NT2/D1 (cell line): ENCODE results near the gene CDCA4.

ENCODE experiments used
- DNase-seq: peaks from one replicate; pipeline ENCODE4 v3.0.0-alpha.2; 2011; ENCODE audit warnings: low read depth, low spot score
- H3K27me3 ChIP-seq: 2 replicates; pipeline ENCODE4 v1.6.0; 2011; ENCODE audit warnings: mild to moderate bottlenecking; ENCODE audit not compliant: insufficient read length, insufficient read depth
- H3K36me3 ChIP-seq: 2 replicates; pipeline ENCODE4 v1.6.1; 2011; ENCODE audit warnings: mild to moderate bottlenecking, low read length, mixed read lengths; ENCODE audit not compliant: insufficient read depth, insufficient read length
- H3K4me1 ChIP-seq: 2 replicates; pipeline ENCODE4 v1.5.1; 2011; ENCODE audit not compliant: insufficient read depth, insufficient read length
- H3K4me3 ChIP-seq: 2 replicates; pipeline ENCODE4 v1.5.1; 2011; ENCODE audit warnings: low read depth; ENCODE audit not compliant: insufficient read length
- H3K9ac ChIP-seq: 2 replicates; pipeline ENCODE4 v1.6.0; 2011; ENCODE audit warnings: low read depth; ENCODE audit not compliant: insufficient read length
- H3K9me3 ChIP-seq: 2 replicates; pipeline ENCODE4 v1.5.1; 2011; ENCODE audit warnings: mild to moderate bottlenecking, low read length; ENCODE audit not compliant: insufficient read depth
- SUZ12 ChIP-seq: IDR thresholded peaks from 2 replicates; pipeline ENCODE4 v1.6.1; 2011; ENCODE audit not compliant: insufficient read length, insufficient read depth; ENCODE audit errors: extremely low read depth
- YY1 ChIP-seq: IDR thresholded peaks from 2 replicates; pipeline ENCODE4 v1.6.1; 2011; ENCODE audit not compliant: insufficient read length, insufficient read depth
- ZNF274 ChIP-seq: IDR thresholded peaks from 2 replicates; pipeline ENCODE4 v1.6.1; 2011; ENCODE audit warnings: mild to moderate bottlenecking, low read depth, low read length

Gene CDCA4

GRCh38 chr14:105010106-105010505 lies 10.8 kb downstream of the CDCA4 start:
- TF ChIP-seq YY1 (no peak), ZNF274 (no peak), SUZ12 (no peak)
- Histone ChIP-seq H3K36me3 (peaks cover 64% of the 10 kb centered on the region), H3K4me1 (no peaks in the 10 kb centered on the region), H3K9me3 (no peaks in the 10 kb centered on the region), H3K9ac (no peak overlapping the region), H3K27me3 (no peaks in the 10 kb centered on the region), H3K4me3 (no peak overlapping the region)
- no peak for DNase-seq

DNA sequence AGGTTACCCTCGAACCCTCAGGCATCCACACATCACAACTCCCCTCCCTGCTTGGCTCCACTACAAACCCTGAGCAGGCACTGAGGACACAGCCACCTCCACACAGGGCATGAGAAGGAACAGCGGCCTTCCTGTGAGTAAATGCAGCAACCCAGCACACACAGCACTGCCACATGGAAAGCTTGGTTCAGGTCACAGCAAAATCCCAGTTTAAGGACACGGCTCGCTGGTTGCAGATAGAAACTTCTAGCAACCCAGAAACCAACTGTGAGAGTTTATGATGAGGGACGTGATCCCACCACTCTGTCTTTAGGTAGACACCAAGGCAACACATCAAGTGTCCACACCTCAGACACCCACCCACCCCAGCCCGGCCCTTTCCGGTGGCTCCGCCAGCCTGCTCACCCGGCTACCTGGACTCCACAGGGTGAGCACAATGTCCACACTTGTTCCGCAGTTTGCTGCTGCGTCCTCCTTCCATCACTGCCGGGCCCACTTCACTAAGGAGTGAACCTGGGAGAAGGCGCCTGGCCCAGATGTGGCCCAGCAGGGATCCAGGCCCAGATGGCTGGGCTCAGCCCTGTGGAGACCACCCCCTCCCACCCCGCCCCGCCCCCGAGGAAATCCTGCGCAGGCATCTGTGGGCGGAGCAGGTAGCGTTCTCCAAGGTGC lies 13.2 kb downstream of the CDCA4 start:
- no peak overlapping the region for H3K4me3 ChIP-seq
- H3K36me3 ChIP-seq: peaks cover 58% of the 10 kb centered on the region
- H3K4me1 ChIP-seq: no peaks in the 10 kb centered on the region
- no peaks in the 10 kb centered on the region for H3K27me3 ChIP-seq
- H3K9ac ChIP-seq: no peak overlapping the region
- no peaks in the 10 kb centered on the region for H3K9me3 ChIP-seq
- no peak for DNase-seq
- no peak for TF ChIP-seq ZNF274
- TF ChIP-seq YY1: no peak
- no peak for TF ChIP-seq SUZ12

DNA sequence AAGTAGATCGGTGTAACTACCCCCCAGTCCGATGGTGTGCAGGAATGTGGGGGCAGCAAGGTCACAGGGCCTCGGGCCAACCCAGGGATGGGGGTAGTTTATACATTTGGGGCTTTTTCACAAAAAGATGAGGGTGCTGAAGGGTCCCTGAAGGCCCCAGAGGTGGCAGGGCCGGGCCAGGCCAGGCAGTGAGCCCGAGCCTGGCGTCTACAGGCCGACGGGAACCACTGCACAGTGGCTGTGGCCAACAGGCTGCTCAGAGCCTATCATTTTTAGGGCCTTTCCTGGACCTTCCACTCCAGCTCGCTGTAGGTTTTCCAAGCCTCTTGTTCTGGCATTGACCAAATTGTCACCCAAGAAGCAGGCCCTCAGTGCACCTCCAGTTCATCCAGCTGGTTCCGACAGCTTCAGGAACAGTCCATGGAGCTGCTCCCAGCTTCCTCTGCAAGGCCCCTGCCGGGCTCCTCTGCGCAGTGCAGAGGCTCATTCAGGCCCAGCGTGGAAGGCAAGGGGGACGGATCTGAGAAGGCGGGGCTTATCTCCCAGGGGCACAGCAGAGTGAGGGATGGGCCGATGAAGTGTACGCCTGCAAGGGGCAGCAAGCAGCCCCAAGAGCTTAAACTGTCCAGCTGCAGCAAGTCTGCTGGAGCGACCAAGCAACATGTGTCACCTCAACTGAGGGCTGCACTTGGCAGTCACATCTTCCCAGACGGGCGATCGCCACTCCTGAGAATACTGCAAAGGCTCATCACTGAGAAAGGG lies 13.9 kb downstream of the CDCA4 start:
- Histone ChIP-seq H3K9me3 (no peaks in the 10 kb centered on the region), H3K4me3 (no peak overlapping the region), H3K27me3 (no peaks in the 10 kb centered on the region), H3K4me1 (no peaks in the 10 kb centered on the region), H3K36me3 (peaks cover 52% of the 10 kb centered on the region), H3K9ac (no peak overlapping the region)
- TF ChIP-seq SUZ12 (no peak), YY1 (no peak), ZNF274 (no peak)
- DNase-seq: no peak

DNA sequence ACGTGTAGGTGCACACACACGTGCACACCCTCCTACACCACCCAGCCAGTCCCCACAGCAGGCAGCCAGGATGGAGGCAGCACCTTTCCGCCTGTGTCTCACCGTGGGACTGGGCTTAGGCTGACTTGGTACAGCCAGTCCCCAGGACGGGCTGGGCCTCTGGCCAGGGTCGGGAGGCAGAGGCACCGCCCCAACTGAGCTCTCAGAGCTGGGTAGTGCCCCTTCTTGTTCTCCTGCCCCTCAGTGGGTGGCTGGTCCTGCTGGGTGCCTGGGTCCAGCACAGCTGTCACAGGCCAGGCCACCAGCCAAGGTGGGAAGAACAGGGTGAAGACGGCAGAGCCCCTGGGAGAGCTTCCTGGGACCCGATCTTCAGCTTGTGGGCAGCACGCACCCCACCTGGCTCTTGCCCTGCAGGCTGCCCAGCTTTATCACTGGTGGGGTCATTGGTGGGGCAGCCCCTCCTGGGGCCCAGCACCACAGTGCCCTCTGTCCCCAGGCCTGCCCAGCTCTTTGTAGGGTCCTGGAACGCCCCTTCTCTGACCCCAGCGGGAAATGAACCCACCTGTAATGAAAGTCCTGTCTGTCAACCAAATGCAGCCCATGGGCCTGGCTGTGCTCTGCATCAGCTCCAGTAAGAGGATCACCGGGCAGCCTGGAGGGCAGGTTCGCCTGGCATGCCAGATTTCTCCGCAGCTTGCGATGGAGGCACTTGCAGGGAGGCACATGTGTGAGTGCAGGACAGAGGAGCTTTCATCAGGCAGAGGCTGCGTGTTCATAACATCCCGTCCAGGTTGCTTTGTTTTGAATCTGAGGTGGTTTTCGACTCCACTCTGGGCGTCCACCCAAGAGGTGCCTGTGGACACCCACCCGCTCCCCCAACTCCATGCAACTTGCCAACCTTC lies 14.7 kb downstream of the CDCA4 start:
- no peak for DNase-seq
- no peaks in the 10 kb centered on the region for H3K9me3 ChIP-seq
- no peaks in the 10 kb centered on the region for H3K4me1 ChIP-seq
- TF ChIP-seq YY1 (no peak), SUZ12 (no peak)
- H3K4me3 ChIP-seq: no peak overlapping the region
- H3K9ac ChIP-seq: no peak overlapping the region
- H3K27me3 ChIP-seq: no peaks in the 10 kb centered on the region
- peaks cover 44% of the 10 kb centered on the region for H3K36me3 ChIP-seq

DNA sequence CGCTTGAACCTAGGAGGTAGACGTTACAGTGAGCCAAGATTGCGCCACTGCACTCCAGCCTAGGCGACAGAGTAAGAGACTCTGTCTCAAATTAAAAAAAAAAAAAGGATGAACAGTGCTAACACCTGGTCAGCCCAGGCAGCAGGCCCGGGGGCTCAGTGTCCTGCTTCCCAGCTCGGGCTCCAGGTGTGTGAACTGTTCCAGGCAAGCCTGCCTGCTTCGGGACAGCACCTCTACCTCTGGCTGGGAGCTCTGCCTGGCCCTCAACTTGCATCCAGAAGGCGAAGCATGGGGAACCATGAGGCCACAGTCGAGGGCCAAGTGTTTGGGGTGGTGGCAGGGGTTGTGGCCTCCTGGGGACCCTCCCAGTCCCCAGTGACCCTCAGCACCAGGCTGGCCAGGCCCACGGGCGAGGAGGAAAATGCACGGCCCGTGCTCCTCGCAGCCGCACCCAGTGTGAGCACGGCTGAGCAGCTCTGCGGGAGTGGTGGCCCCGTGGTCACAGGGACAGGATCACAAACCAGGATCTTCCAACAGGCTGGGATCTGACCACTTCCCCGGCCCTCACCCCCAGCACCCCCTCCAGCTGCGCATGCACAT lies 15.5 kb downstream of the CDCA4 start:
- Histone ChIP-seq H3K4me3 (no peak overlapping the region), H3K9me3 (no peaks in the 10 kb centered on the region), H3K27me3 (no peaks in the 10 kb centered on the region), H3K9ac (no peak overlapping the region), H3K36me3 (peaks cover 36% of the 10 kb centered on the region), H3K4me1 (no peaks in the 10 kb centered on the region)
- no peak for DNase-seq
- no peak for TF ChIP-seq ZNF274
- TF ChIP-seq YY1: no peak
- TF ChIP-seq SUZ12: no peak

GRCh38 chr14:104999361-104999760 lies 21.5 kb downstream of the CDCA4 start:
- TF ChIP-seq YY1: no peak
- TF ChIP-seq SUZ12: no peak
- no peak for TF ChIP-seq ZNF274
- Histone ChIP-seq H3K9ac (no peak overlapping the region), H3K4me3 (no peak overlapping the region), H3K27me3 (no peaks in the 10 kb centered on the region), H3K4me1 (no peaks in the 10 kb centered on the region), H3K9me3 (peaks cover 11% of the 10 kb centered on the region; the same call in 1 of the 2 replicates), H3K36me3 (peaks cover 31% of the 10 kb centered on the region)
- DNase-seq: no peak
